Stimulated activated CD4-positive, alpha-beta T cell treated with anti-CD3 and anti-CD28 coated beads, TNF-alpha, amount 100 ng/mL, for 4 hours (primary cell): ENCODE measurements around the gene CFAP298.
"Not testable (repeated sequence)": the region's sequence is repeated elsewhere in the genome, so short reads cannot be mapped to it uniquely, and the experiment has no call there.

Source experiments
- DNase-seq, 3 experiments: peaks; one replicate each; pipeline ENCODE4 v3.0.0-alpha.2; 2020; ENCODE audit warnings: low read depth in 3 of 3

CFAP298 gene

DNA sequence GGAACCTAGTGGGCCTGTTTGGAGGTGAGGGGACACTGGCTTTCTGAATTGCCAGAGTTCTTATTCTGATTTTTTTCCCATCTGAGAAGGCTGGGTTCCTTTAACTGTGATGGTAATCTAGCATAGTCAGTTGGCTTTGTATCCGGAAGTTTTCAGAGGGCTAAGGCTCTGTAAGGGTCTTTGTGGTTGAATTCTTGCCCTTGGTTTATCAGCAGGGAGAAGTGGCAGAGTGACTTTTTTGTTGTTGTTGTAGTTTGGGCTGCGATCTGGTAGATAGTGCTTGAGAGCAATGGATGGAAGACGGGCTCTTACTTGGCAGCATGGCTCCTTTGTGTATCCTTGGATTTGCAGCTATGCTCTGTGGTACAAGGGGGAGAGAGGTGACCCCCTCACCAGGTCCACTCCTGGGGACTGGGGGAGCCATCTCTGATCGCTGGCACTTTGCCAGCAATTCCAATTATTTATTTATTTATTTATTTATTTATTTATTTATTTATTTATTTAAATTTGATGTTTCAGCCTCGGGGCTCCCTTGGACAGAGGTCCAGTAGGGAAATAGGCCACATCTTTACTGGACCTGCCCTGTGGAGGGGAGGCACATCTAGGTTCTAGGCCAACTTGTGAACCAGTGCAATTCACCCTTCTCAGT, 45.3 kb downstream of the CFAP298 start:
- DNase-seq, result no peak

DNA sequence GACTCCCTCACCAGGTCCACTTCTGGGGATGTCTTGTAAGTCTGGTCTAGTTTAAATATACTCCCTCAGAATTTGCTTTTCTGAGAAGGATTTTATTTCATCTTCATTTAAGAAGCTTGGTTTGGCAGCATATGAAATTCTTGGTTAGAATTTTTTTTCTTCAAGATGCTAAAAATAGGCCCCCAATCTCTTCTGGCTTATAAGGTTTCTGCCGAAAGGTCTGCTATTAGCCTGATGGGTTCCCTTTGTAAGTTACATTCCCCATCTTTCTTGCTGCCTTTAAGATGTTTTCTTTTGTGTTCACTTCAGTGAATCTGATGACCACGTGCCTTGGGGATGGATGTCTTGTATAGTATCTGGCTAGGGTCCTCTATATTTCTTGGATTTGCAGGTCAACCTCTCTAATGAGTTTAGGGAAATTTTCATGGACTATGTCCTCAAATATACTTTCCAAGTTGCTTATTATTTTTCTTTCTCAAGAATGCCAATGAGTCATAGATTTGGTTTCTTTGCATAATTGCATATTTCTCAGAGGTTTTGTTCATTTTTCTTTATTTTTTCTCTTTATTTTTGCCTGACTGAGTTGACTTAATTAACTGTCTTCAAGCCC, 46.2 kb downstream of the CFAP298 start:
- DNase-seq, result no peak

- DNase-seq, result no peak
Measured at GRCh38 chr21:32562915-32563314, 49.3 kb downstream of the CFAP298 start.

GRCh38 chr21:32562426-32562825, 49.8 kb downstream of the CFAP298 start:
- DNase-seq, result no peak

GRCh38 chr21:32561476-32561875, 50.7 kb downstream of the CFAP298 start:
- not testable (repeated sequence) for DNase-seq

GRCh38 chr21:32560896-32561295, 51.3 kb downstream of the CFAP298 start:
- no peak for DNase-seq

DNA sequence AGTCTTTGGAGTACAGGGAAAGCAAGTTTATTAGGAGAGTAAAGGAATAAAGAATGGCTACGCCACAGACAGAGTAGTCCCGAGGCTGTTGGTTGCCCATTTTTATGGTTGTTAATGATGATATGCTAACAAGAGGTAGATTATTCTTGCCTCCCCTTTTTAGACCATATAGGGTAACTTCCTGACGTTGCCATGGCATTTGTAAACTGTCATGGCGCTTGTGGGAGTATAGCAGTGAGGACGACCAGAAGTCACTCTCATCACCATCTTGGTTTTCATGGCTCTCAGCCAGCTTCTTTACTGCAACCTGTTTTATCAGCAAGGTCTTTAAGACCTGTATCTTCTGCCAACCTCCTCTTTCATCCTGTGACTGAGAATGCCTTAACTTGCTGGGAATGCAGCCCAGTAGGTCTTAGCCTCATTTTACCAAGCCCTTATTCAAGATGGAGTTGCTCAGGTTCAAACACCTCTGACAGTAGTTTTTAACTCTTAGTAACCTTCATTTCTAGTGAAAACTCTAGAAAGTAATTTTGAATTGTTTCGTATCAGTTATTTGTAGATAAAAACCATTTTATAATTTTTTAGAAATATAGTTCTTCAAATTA, 53.1 kb downstream of the CFAP298 start:
- no peak for DNase-seq

DNA sequence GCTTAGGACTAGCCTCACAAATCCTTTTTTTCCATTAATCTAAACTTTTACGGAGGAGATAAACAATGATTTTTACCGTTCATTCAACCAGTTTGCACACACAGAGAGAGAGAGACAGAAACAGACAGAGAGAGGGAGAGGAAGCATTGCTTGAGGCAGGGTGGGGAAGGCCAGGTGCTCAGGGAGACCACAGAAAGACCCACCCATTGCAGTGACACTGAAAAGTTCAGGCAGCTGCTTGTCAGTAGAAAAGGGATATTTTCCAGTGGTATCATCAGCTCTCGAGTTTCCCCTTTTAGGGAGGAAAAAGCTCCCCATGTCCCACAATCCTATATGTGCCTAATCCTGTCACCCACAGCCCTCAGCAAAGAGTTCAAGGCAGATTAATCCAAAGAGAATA, 54.1 kb downstream of the CFAP298 start:
- DNase-seq, result no peak

GRCh38 chr21:32554832-32555638, 57.1 kb downstream of the CFAP298 start:
- DNase-seq, result no peak

GRCh38 chr21:32549886-32550285, 62.3 kb downstream of the CFAP298 start:
- no peak for DNase-seq

DNA sequence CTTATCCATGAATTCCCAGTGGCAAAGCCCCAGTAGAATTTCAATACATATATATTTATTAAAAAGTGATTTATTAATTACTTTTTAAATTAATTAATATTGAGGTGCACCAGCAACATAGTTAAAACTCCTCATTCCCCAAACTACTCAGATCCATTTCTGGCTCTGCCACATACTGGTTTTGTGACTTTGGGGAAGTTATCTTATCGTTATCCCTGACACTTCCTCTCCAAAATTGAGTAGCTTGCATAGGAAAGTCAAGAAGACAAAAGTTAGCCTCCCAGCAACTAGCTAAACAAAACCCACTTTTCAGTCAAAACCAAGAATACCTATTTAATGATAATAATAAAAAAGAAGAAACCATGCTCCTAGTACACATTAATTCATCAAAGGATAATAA, 62.7 kb downstream of the CFAP298 start:
- no peak for DNase-seq
